SH-SY5Y (cell line): Measurements from ENCODE around the gene PGP.

Experiments
- GATA2 ChIP-seq: IDR thresholded peaks from 2 replicates; pipeline ENCODE4 v1.6.1; 2011; ENCODE audit warnings: mild to moderate bottlenecking, low read depth, low read length
- GATA3 ChIP-seq: IDR thresholded peaks from 2 replicates; pipeline ENCODE4 v1.6.1; 2011; ENCODE audit warnings: low read depth, mild to moderate bottlenecking, low read length, moderate library complexity

GRCh38 chr16:2199621-2200139 is 15.0 kb downstream of the PGP start:
- no peak for TF ChIP-seq GATA2
- no peak for TF ChIP-seq GATA3
